Measurements from ENCODE around the gene NAA10.

NAA10 gene

GRCh38 chrX:153927922-153928760 is 6.7 kb downstream of the NAA10 start:
- peak; percentile 96 for DNase-seq

- DNase-seq, result no peak
Measured at GRCh38 chrX:153927672-153927921, 7.2 kb downstream of the NAA10 start.

- DNase-seq, result peak; percentile 75
Measured at GRCh38 chrX:153926858-153927671, 7.8 kb downstream of the NAA10 start.

GRCh38 chrX:153926552-153926857 is 8.3 kb downstream of the NAA10 start:
- DNase-seq, result no peak

- no peak for DNase-seq
Measured at GRCh38 chrX:153925739-153926551, 8.9 kb downstream of the NAA10 start, which contains the start of gene ARHGAP4. Gene ARHGAP4, minus strand, starts transcription at chrX:153926264. Its CDS starts 62 bp downstream, at chrX:153926202.

GRCh38 chrX:153925387-153925738 is 9.5 kb downstream of the NAA10 start:
- DNase-seq, result peak; percentile 39

GRCh38 chrX:153924149-153924861 is 10.5 kb downstream of the NAA10 start:
- peak; percentile 73 for DNase-seq

- DNase-seq, result peak; percentile 17
Measured at GRCh38 chrX:153922932-153923857, 11.6 kb downstream of the NAA10 start.

- no peak for DNase-seq
Measured at GRCh38 chrX:153921511-153922446, 13.1 kb downstream of the NAA10 start.

- no peak for DNase-seq
Measured at GRCh38 chrX:153921070-153921469, 13.8 kb downstream of the NAA10 start.

GRCh38 chrX:153920546-153920945 is 14.3 kb downstream of the NAA10 start:
- no peak for DNase-seq

GRCh38 chrX:153919281-153919680 is 15.6 kb downstream of the NAA10 start:
- DNase-seq, result no peak

GRCh38 chrX:153917869-153918268 is 17.0 kb downstream of the NAA10 start:
- DNase-seq, result no peak

- no peak for DNase-seq
Measured at GRCh38 chrX:153913701-153914100, 21.1 kb downstream of the NAA10 start.

GRCh38 chrX:153913211-153913610 is 21.6 kb downstream of the NAA10 start:
- DNase-seq, result no peak

GRCh38 chrX:153911798-153912197 is 23.0 kb downstream of the NAA10 start:
- DNase-seq, result no peak

GRCh38 chrX:153910446-153910845 is 24.4 kb downstream of the NAA10 start:
- DNase-seq, result no peak

- no peak for DNase-seq
Measured at GRCh38 chrX:153909980-153910360, 24.9 kb downstream of the NAA10 start.

- DNase-seq, result no peak
Measured at GRCh38 chrX:153909024-153909979, 25.5 kb downstream of the NAA10 start.
